Measurements from ENCODE around the gene CCDC71.

GRCh38 chr3:49199239-49199899 lies 33.2 kb upstream of the CCDC71 start:
- TF ChIP-seq CTCF (IDR thresholded peaks at IDR 0.05) (no peak), POLR2A (IDR thresholded peaks at IDR 0.05) (no peak)
